MCF 10A (cell line): ENCODE data around the gene PTPRG. TPM values are rescaled to one million over a fixed set of nuclear protein-coding genes. Genes with fewer than 3 reads are reported as not detected.

ENCODE experiments used
- BruUV-seq: library from RNA; stranded (reverse); fragments of 400-500 nt; replicated peaks from 2 replicates; lab custom pipeline; 2021; lab: Mats Ljungman, UMichigan
- CTCF ChIA-PET: fragments of 300-600 bp; sonication (Branson Sonifier 250); formaldehyde crosslinking; extraction: SDS; loops from one replicate; lab custom pipeline; 2021; ENCODE audit warnings: antibody characterized with exemption, inconsistent platforms; lab: Yijun Ruan, JAX
- POLR2A ChIA-PET: fragments of 300-600, 350-650 bp; sonication (Branson Sonifier 250); formaldehyde crosslinking; extraction: SDS; loops from one replicate; lab custom pipeline; 2020; ENCODE audit warnings: antibody characterized with exemption, inconsistent platforms; lab: Yijun Ruan, JAX
- DNase-seq: peaks from one replicate; pipeline ENCODE4 v3.0.0-alpha.2; 2018; ENCODE audit not compliant: unreplicated experiment
- H3K27ac Mint-ChIP-seq: one replicate; pipeline ENCODE4 v1.8.0; 2022; ENCODE audit warnings: mild to moderate bottlenecking, low read depth, mixed read lengths; ENCODE audit not compliant: unreplicated experiment
- H3K27me3 Mint-ChIP-seq: one replicate; pipeline ENCODE4 v1.8.0; 2022; ENCODE audit warnings: mixed read lengths; ENCODE audit not compliant: insufficient read depth, unreplicated experiment
- H3K36me3 Mint-ChIP-seq: one replicate; pipeline ENCODE4 v1.8.0; 2022; ENCODE audit warnings: mild to moderate bottlenecking, moderate library complexity, mixed read lengths; ENCODE audit not compliant: insufficient read depth, unreplicated experiment
- H3K4me1 Mint-ChIP-seq: one replicate; pipeline ENCODE4 v1.8.0; 2022; ENCODE audit warnings: mixed read lengths; ENCODE audit not compliant: insufficient read depth, unreplicated experiment
- H3K4me3 Mint-ChIP-seq: one replicate; pipeline ENCODE4 v1.8.0; 2022; ENCODE audit warnings: mild to moderate bottlenecking, moderate library complexity, mixed read lengths; ENCODE audit not compliant: unreplicated experiment
- H3K9me3 Mint-ChIP-seq: one replicate; pipeline ENCODE4 v1.8.0; 2022; ENCODE audit warnings: mixed read lengths; ENCODE audit not compliant: unreplicated experiment
- intact Hi-C: fragments of 100-400 bp; cut with micrococcal nuclease; formaldehyde crosslinking; loops from 2 replicates; pipeline ENCODE4 v1.14.1; 2022
- total RNA-seq: library from RNA; stranded (reverse); gene quantifications from 2 replicates; pipeline ENCODE4 v1.2.3, GENCODE V29; 2022
- TF ChIP-seq, protein P1 (sequence below): fragments of 200-600 bp; IDR thresholded peaks from one replicate; pipeline ENCODE4 v1.8.0; 2022; ENCODE audit warnings: antibody characterized with exemption, mild to moderate bottlenecking; ENCODE audit not compliant: unreplicated experiment

PTPRG gene
- total RNA-seq, 1 experiment from 2014 or later = 54.5 TPM

DNA sequence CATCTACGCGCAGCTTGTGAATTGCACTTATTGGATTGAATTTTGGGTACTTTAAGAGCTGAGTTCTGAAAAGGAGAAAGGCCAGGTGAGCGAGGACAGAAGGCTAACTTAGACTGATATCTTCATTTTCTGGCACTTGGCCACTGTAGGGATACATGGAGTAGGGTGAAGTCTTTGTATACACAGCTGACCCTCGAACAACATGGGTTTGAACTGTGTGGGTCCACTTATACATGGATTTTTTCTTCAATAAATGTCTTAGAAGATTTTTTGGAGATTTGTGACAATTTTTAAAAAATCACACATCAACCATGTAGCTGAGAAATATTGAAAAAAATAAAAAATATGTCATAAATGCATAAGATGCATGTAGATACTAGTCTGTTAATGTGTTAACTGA lies 18.3 kb downstream of the PTPRG start:
- POLR2A ChIA-PET = interaction anchor here (0.6 kb wide), 1 partner anchor 668 kb away, joined by 3 read pairs; no protein-coding TSS in a partner anchor
- CTCF ChIA-PET = interaction anchor here (0.6 to 1.5 kb wide), 3 partner anchors 34 to 646 kb away, joined by 3 to 5 read pairs (median 3); no protein-coding TSS in a partner anchor
- no peak overlapping the region for H3K27ac Mint-ChIP-seq
- H3K36me3 Mint-ChIP-seq = peaks cover 7% of the 10 kb centered on the region
- no TSS peak for BruUV-seq
- no peak overlapping the region for H3K4me3 Mint-ChIP-seq
- no peak for DNase-seq
- intact Hi-C loops = no loop called here
- TF ChIP-seq, protein P1, sequence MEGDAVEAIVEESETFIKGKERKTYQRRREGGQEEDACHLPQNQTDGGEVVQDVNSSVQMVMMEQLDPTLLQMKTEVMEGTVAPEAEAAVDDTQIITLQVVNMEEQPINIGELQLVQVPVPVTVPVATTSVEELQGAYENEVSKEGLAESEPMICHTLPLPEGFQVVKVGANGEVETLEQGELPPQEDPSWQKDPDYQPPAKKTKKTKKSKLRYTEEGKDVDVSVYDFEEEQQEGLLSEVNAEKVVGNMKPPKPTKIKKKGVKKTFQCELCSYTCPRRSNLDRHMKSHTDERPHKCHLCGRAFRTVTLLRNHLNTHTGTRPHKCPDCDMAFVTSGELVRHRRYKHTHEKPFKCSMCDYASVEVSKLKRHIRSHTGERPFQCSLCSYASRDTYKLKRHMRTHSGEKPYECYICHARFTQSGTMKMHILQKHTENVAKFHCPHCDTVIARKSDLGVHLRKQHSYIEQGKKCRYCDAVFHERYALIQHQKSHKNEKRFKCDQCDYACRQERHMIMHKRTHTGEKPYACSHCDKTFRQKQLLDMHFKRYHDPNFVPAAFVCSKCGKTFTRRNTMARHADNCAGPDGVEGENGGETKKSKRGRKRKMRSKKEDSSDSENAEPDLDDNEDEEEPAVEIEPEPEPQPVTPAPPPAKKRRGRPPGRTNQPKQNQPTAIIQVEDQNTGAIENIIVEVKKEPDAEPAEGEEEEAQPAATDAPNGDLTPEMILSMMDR = no peak
- no peaks in the 10 kb centered on the region for H3K27me3 Mint-ChIP-seq
- peaks cover 29% of the 10 kb centered on the region for H3K4me1 Mint-ChIP-seq
- H3K9me3 Mint-ChIP-seq = no peaks in the 10 kb centered on the region

DNA sequence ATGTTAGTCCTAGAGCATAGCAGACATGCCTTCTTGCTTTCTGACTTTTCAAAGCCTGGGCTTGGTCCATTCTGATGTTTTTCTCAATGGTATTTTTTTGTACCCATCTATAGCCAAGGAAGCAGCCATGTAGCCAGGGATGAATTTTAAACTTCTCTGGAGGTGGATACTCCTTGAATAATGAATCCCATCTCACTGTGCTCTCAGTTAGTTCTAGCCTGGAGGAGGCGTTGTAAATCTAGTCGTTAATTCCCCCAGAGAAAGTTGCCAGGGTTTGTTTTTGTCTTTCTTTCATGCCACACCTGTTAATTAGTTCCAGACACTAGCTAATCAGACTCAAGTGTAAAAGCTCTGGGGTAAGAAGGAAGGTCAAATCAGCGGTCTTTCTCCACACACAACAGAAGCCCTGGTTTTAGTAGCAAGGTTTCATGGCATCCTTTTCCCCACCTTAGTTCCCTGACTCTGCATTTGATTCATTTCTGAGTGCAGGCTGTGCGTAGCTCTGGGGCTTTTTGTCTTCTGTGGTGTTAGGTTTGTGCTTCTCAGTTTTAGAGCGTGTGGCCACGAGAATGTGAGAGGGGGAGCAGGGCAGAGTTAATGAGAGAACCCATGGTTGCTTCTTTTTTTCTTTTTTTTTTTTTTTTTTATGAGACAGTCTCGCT lies 19.7 kb downstream of the PTPRG start:
- TF ChIP-seq, protein P1 = no peak
- Mint-ChIP-seq H3K4me3 (no peak overlapping the region), H3K9me3 (no peaks in the 10 kb centered on the region), H3K27me3 (no peaks in the 10 kb centered on the region), H3K36me3 (peaks cover 5% of the 10 kb centered on the region), H3K4me1 (peaks cover 20% of the 10 kb centered on the region), H3K27ac (no peak overlapping the region)
- CTCF ChIA-PET = no interaction called here
- intact Hi-C loops = no loop called here
- no TSS peak for BruUV-seq
- no peak for DNase-seq
- POLR2A ChIA-PET = interaction anchor here (0.7 kb wide), 1 partner anchor 55 kb away, joined by 3 read pairs; no protein-coding TSS in a partner anchor

DNA sequence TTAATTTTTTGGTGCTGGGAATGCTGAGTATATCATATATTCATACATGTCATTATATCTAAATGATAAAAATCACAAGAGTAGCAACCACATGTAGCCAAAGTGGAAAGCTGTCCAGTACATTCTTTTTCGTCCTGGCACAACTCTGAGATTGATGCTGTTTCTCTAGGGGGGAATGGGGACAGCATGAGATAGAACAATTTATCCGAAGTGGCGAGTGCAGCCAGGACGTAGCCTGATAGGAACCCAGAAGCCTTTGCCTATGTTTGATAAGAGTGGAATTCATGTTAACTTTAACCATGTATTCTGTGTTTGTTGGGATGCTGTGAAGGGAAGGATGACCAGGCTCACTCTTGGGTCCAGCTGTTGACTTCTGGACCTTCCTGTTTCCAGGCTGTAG lies 20.9 kb downstream of the PTPRG start:
- Mint-ChIP-seq H3K4me1 (peaks cover 26% of the 10 kb centered on the region), H3K27ac (no peak overlapping the region), H3K9me3 (no peaks in the 10 kb centered on the region), H3K27me3 (no peaks in the 10 kb centered on the region), H3K36me3 (peaks cover 11% of the 10 kb centered on the region), H3K4me3 (no peak overlapping the region)
- TF ChIP-seq, protein P1 = no peak
- ChIA-PET CTCF (no interaction called here), POLR2A (interaction anchor here (0.6 kb wide), 1 partner anchor 1322 kb away, joined by 3 read pairs; no protein-coding TSS in a partner anchor)
- no peak for DNase-seq
- intact Hi-C loops = no loop called here
- no TSS peak for BruUV-seq

DNA sequence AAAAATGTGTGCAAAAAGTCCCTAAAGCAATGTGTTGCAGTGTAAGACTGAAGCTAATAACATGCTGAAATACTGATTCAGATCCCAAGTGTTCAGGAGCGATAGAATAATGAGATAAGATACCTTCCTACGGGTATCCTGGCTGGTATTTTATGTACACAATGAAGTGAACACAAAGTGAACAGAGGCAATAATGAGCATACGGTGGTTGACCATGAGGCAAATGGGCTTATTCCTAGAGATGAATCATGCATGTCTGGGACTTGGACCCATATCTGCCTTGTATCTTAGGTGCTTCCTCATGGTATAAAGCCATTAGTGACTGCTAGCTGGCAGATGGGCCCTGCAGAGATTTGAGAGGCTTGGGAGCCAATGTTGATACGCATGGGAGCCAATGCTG lies 21.5 kb downstream of the PTPRG start:
- Mint-ChIP-seq H3K4me1 (peaks cover 28% of the 10 kb centered on the region), H3K9me3 (no peaks in the 10 kb centered on the region), H3K4me3 (no peak overlapping the region), H3K36me3 (peaks cover 11% of the 10 kb centered on the region), H3K27me3 (no peaks in the 10 kb centered on the region), H3K27ac (no peak overlapping the region)
- ChIA-PET POLR2A (interaction anchor here (0.6 kb wide), 1 partner anchor 1322 kb away, joined by 3 read pairs; no protein-coding TSS in a partner anchor), CTCF (no interaction called here)
- intact Hi-C loops = no loop called here
- DNase-seq = no peak
- TF ChIP-seq, protein P1 = no peak
- BruUV-seq = no TSS peak
